HG02588 (cell line): Measurements from ENCODE around the gene ROBO1.

Experiments used
- ATAC-seq: cut with Tn5 transposase; IDR thresholded peaks from one replicate; pipeline ENCODE4 v1.9.1; 2021; ENCODE audit warnings: mild to moderate bottlenecking, moderate library complexity; ENCODE audit not compliant: unreplicated experiment

The ROBO1 gene

GRCh38 chr3:79385211-79385610 lies 382.6 kb downstream of the ROBO1 start:
- ATAC-seq: no peak

GRCh38 chr3:79383402-79384012 lies 384.3 kb downstream of the ROBO1 start:
- no peak for ATAC-seq

DNA sequence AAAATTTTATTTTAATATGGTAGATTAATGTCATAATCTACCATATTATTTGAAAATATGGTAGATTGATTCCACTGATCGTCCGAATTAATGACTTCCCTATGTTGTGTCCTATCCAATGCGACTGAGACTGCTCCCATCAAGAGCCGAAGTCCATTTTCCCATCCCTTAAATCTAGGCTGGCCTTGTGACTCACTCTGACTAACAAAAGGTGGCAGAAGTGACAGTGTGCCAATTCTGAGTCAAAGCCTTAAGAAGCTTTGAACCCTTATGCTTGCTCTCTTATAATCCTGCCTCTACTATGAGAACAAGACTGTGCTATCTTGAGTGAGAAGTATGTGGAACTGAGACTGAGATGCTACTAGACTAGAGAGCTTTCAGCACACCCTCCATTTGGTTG lies 387.2 kb downstream of the ROBO1 start:
- ATAC-seq: no peak

- no peak for ATAC-seq
These were observed 389.7 kb downstream of the ROBO1 start for GRCh38 chr3:79378064-79378463.

DNA sequence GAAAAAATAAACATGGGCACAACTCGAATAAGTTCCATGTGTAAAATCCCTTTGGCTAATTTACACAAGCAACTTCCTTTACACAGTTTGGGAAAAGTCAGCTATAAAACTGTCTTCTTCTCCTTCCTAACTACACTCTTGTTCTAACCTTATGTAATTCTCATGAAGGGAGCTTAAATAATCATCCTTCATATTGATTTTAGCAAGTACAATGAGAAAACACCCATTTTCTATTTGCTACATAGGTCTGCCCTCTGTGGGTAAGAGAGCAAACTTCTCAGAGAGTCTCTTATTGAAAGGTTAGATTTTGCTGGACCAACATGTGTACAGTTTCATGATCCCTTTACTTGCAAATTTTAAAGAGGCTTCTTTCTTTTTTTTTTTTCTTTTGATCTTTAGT lies 398.5 kb downstream of the ROBO1 start:
- ATAC-seq: no peak

DNA sequence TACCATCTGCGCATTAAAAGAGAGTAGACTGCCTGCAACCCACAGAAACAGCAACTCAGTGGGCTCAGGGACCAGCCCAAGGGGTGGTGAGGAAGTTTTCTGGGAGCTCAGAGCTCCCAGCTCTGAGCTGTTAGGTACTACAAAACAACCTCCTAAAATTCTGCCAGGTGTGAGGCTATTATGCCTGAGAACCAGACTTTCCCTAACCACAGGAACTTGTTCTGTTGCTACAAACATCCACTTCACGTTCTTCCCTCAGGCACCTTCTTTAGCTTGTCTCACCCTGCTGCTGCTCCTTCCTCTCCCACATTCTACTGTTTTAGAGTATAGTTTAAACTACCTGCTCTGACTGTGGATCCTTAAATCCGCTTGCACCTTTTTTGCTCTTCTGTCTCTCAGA lies 399.4 kb downstream of the ROBO1 start:
- no peak for ATAC-seq

DNA sequence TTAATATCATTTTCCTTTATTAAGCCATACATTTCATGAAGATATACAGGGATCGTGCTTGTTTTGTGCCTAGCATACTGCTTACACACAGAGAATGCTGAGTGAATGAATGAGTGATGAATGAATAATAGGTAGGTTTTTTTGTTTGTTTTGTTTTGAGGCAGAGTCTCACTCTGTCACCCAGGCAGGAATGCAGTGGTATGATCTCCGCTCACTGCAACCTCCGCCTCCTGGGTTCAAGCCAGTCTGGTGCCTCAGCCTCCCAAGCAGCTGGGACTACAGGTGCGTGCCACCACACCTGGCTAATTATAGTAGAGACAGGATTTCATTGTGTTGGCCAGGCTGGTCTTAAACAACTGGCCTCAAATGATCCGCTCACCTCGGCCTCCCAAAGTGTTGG lies 400.0 kb downstream of the ROBO1 start:
- no peak for ATAC-seq

DNA sequence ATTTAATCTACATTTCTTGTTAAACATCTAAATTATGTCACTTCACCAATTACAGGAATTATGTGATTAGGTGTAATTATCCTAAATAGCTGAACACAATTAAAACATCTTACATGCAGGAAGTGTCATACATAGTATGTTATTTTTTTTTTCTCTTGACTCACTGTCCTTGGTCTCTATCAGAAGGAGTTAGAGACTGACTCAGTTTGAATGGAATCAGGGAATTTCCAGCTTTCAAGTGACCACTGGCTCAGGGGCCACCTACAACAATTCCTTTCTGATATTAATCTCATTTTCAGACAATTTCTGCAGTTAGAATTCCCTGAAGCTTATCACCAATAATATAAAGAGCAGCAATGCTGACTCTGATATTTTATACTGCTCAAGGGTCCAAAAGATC lies 400.7 kb downstream of the ROBO1 start:
- ATAC-seq: no peak

DNA sequence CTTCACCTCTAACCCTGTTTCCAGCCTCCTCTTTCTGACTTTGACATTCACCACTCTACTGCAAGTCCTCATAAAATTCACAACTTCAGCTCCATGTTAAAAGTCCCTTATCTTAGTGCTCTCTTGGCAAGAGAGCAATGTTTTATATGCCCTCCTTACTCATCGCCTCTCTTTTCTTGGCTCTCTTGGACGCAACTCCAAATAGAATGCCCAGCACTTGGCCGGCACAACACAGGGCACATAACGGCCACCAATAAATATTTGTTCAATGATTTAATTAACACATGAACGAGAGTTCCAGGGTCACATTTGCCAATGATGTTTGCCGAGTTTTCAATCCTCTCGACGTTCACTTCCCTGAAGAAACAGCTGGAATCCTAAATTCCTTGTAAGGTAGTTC lies 401.4 kb downstream of the ROBO1 start:
- ATAC-seq: no peak

DNA sequence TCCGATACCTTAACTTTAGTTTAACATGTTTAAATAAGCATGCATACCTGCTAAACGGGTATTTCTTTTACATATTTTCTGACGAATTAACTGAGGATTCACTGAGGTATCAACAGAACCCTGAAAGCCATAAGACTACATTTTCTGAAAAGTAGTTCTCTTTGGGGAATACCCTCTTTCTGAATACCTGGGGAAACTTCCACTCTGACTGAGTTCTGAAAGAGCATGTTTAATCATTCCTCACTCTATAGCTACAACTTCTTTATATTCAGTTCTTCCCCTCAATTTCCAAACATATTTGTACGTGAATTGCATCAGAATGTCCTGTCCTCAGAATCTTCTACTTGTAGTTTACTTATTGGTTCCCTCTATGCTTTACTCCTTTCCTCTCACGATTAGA lies 403.0 kb downstream of the ROBO1 start:
- no peak for ATAC-seq

DNA sequence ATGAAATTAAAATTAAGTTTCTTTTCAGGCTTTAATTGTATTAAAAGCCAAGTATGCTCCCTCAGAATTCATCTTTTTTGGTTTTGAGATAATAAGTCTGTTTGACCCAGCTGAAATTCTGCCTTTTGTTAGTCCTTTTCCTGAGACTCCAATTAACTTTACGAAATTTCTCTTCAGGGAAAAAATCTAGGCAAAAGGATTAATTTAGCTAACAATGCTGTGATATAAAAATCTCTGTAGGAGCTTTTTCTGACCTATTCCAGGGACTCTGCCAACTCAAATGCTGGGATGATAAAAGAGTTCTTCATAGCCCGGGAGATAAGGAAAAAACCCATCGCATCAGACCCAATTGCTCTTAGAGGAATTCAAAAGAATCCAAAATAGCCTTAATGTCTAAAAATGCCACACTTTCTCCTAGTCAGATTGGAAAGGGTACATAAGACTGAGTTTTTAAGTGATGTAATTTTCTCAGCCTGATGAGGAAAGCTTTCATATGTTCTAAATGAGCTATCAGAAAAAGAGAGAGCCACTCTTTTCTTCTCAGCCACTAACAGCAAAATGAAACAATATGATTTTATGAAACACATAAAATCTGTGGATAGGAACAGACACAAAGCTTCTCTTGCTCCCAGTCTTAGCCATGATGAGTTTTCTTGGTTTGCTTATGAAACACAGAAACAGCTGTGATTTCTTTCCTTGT lies 405.1 kb downstream of the ROBO1 start:
- ATAC-seq: no peak

DNA sequence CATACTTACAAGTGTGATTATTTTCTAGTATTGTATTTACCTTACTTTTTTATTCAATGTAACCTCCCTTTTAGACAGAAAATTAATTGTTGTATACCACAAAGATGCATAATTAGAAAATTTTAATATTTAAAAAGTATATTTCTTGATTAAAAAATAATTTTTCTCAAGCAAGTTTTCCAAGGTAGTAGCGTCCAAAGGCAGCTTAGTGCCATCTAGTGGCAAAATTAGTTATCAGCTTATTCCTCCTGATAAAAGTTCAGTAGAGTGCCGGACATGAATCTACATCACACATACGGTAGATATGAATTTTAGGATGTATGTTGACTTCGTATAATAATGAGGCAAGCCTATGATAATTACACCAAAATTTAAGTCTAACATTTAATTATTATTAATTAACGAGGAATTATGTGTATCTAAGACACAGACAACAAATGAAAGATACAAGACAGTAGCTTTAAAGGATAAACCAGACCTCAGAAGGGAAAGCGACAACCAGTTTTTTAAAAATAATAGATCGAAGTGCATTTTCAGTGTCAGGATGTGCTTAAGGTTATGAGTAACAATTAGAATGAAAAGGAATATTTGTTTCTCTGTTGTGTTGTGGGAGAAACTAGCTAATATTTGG lies 405.9 kb downstream of the ROBO1 start:
- peak; percentile 76 for ATAC-seq

GRCh38 chr3:79358327-79358726 lies 409.5 kb downstream of the ROBO1 start:
- no peak for ATAC-seq

DNA sequence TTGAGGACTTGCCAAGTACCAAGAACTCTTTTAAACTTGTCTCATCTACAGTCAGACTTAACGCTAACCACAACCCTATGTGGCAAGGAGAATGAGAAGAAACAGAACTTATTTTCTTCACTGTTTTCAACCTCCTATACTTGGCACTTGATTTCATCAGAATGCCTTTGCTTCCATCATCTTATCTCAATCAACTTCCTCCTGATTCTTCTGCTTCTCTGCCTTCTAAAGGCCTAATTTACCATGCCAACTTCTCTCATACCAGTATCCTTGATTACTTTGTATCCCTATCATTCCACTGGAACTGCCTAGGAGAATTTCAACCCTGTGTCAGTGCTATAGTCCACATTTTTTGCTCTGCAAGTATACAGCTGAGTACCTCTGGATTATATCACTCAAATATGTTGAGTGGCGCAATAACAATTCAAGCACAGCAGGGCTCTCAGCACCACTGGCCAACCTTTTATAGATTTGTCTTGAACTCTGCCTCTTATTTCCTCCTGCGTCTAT lies 413.6 kb downstream of the ROBO1 start:
- ATAC-seq: no peak

DNA sequence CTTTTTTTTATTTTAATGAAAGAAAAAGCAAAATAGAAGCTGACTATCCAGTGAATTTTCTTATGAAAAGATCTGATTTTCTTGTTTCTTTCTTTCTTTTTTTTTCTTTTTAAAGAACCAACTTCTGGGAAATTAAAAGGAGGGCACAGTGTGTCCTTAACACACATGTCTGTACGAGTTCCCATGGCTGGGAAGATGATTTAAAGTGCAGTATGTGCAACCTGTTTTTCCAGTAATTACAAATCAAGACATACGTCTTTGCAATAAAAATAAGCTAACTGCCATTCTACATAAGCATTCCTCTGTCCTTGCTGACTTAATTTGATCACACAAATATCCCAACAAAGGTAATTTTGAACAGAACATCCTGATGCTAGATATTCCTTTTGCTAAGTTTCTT lies 416.1 kb downstream of the ROBO1 start:
- ATAC-seq: no peak

GRCh38 chr3:79344876-79345871 lies 422.6 kb downstream of the ROBO1 start:
- no peak for ATAC-seq

GRCh38 chr3:79341961-79342360 lies 425.8 kb downstream of the ROBO1 start:
- no peak for ATAC-seq

DNA sequence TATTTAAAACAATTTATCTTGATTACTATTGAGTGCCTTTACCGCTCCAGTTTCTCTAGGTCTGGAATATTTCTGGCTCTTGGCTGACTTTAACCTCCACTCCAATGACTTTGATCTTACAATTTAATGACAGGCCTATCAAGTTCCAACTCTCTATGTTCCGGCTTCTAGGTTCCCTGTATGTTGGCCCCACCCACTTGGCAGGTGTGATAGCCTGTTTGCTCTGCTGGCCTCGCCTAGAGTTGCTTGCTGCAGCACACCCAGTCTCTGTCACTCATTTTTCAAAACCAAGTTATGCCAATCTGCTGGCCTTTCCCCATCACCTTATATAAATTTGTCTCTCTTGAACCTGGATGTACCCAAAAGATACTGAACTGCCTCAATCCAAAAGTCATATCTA lies 428.0 kb downstream of the ROBO1 start:
- ATAC-seq: no peak

DNA sequence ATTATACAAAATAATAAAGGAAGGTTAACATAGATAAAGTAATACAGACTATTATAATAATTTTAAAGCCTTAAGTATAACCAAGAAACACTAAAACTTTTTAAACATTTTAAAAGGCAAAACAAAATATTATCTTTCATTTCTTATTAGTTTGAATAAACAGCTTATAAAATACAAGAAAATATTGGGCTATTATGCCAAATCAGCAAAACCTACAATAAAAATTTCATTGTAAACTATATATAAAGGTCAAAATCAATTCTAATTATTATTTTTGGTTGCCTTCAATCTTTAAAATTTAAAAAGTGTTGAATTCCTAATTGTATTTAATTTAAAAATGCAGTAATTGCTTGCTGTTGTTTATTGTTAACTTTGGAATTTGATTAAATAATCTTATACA lies 430.0 kb downstream of the ROBO1 start:
- ATAC-seq: no peak

- no peak for ATAC-seq
These were observed 438.6 kb downstream of the ROBO1 start for GRCh38 chr3:79329154-79329553.

DNA sequence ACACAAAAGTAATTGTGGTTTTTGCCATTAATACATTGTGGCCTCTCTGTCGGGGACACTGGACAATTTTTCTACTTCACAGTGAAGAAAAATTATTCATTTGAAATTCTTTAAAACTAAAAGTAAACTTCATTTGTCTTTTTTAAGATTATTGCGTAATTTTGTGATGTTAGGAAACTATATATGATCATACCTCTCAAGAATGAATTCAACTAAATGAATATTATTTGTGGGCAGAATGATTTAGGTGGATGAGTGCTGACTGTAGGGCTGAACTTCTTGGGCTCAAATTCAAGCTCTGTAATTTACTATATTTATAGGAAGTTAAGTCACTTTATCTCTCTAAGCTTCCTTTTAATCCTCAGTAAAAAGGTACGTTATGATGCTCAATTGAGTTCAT lies 441.2 kb downstream of the ROBO1 start:
- no peak for ATAC-seq
